Measurements from ENCODE around the gene TFR2. TPM values are rescaled to one million over a fixed set of nuclear protein-coding genes. Genes with fewer than 3 reads are reported as not detected.

TFR2 gene
- total and polyA plus RNA-seq, 9 of the 15 experiments (the other 6 are each of a cell fraction or from before 2014, with no cell fraction given): 3.8 to 123 (median 51.1) TPM

DNA sequence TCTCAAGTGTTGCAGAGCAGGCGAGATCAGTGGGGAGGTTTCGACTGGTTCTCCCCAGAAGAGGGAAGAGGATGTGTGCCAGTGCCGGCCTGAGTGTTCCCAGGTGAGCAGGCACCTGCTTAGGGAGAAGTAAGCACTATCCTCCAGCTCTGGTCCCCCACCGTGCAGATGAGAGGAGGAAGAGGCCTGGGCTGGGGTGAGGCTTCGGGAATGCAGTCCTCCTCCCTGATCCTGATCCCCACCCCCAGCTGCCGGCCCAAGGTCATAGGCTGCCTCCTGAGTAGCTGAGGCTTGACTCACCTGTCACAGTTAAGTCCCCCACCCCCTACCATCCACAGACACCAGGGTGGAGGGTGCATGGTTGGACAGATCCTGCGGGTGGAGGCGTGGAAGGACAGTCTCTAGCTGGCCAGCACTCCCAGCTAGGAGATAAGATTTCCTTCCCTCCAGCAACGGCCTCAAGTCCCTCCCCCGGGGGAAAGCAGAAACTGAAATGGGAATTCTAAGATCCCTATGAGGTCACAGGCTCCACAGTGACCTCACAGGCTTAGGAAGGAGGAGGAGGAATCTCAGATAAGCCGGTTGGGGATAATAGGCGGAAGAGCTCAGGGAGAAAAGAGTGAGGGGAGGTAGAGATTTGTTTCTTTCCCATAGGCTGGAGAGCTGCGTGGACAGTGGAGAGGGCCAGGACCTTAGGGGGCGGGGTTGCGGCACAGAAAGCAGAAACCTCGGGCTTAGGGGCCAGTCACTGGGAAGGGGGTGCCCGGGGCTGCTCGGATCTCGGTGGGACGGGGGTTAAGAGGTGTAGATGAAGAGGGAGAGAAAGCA, 56.5 kb downstream of the TFR2 start (continued):
- TF ChIP-seq ATF4 (CRISPR knock-in tag; IDR thresholded peaks at IDR 0.05) (no peak), RHOXF2B (CRISPR knock-in tag; conservative IDR thresholded peaks at IDR 0.05) (no peak), BRD9 (IDR thresholded peaks at IDR 0.05; ENCODE audit: low read depth, partially characterized antibody) (no peak), SMARCB1 (IDR thresholded peaks at IDR 0.05; ENCODE audit: insufficient read length, low read depth) (no peak), DACH1 (IDR thresholded peaks at IDR 0.05; ENCODE audit: partially characterized antibody) (no peak), PHF20 (IDR thresholded peaks at IDR 0.05; ENCODE audit: partially characterized antibody) (no peak), FOXP1 (CRISPR knock-in tag; IDR thresholded peaks at IDR 0.05) (peak; percentile 7; the same call in 1 of the 2 replicates), CCAR2 (IDR thresholded peaks at IDR 0.05; ENCODE audit: low read depth, low read length) (no peak), ETV1 (tag; conservative IDR thresholded peaks at IDR 0.05; ENCODE audit: low read depth) (no peak), TRIM25 (IDR thresholded peaks at IDR 0.05; ENCODE audit: borderline replicate concordance) (no peak), PML (IDR thresholded peaks at IDR 0.05; ENCODE audit: low read length) (no peak), ATF7 (IDR thresholded peaks at IDR 0.05) (peak; percentile 81), FOXM1 (IDR thresholded peaks at IDR 0.05; ENCODE audit: low read depth) (no peak), FOXM1 (CRISPR knock-in tag; IDR thresholded peaks at IDR 0.05; ENCODE audit: low read depth) (0 out of 2 replicates have a peak, but pooled peaks have one; percentile 41), CSDE1 (IDR thresholded peaks at IDR 0.05) (no peak), HMGN3 (IDR thresholded peaks at IDR 0.05; ENCODE audit: borderline replicate concordance, extremely low read depth, insufficient read length, low read depth, low read length) (no peak), MYC (IDR thresholded peaks at IDR 0.05; ENCODE audit: low read depth, low read length) (0 out of 2 replicates have a peak, but pooled peaks have one; percentile 13), MYC (CRISPR knock-in tag; IDR thresholded peaks at IDR 0.05; ENCODE audit: borderline replicate concordance, low read depth) (no peak)
- TF ChIP-seq, protein P1, sequence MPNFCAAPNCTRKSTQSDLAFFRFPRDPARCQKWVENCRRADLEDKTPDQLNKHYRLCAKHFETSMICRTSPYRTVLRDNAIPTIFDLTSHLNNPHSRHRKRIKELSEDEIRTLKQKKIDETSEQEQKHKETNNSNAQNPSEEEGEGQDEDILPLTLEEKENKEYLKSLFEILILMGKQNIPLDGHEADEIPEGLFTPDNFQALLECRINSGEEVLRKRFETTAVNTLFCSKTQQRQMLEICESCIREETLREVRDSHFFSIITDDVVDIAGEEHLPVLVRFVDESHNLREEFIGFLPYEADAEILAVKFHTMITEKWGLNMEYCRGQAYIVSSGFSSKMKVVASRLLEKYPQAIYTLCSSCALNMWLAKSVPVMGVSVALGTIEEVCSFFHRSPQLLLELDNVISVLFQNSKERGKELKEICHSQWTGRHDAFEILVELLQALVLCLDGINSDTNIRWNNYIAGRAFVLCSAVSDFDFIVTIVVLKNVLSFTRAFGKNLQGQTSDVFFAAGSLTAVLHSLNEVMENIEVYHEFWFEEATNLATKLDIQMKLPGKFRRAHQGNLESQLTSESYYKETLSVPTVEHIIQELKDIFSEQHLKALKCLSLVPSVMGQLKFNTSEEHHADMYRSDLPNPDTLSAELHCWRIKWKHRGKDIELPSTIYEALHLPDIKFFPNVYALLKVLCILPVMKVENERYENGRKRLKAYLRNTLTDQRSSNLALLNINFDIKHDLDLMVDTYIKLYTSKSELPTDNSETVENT (CRISPR knock-in tag; IDR thresholded peaks at IDR 0.05): peak; percentile 42; the same call in 1 of the 2 replicates
- TF ChIP-seq, protein P2, sequence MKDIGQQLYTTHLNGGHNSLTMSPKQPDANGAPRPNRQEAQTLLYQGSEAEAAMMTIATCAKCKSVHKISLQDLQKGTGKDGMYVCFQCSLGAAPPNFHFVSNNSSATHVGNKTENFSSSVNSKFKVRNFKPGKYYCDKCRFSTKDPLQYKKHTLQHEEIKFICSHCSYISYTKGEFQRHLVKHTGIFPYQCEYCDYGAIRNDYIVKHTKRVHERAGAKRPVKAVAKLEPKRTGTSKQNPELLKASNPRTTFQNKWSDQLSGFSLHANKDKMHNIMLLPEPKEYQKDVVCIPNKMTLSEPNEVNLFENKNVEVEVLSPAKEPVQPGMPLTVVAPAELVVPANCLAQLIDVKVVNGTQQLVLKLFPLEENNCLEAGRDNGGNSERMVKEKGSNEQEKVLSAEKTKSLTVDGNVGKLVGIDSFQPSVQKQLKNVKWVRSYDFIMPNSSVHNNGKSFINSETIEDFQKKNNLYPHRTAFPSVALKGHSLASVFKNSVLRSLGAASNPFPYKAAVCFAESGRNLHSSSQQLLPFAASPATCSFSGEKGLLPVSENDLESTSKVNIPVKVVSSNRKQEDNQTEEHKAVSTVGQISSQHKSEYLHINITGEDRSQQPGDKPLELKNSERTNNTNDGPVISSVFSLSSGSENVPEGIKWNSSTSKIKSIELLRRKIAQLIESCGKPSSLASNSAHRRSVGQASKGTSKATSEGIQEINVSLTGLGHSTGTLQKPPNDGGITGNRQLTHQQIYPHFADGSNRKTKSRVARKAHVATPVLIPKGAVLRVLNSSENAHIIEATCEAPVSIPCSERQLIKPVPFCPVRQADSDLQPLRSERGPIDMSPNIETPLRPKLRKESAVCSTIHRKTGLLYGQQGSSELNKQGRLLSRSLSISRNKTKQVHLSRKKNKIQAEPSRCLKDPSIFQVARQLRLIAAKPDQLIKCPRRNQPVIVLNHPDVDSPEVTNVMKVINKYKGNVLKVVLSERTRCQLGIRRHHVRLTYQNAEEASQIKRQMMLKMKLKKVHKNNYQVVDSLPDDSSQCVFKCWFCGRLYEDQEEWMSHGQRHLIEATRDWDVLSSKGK (CRISPR knock-in tag; IDR thresholded peaks at IDR 0.05): no peak

Measured in K562 (cell line).